ENCODE data around the gene WDR64.
"Not testable (repeated sequence)": the region's sequence is repeated elsewhere in the genome, so short reads cannot be mapped to it uniquely, and the experiment has no call there.

Gene WDR64

GRCh38 chr1:241703739-241704138, 51.7 kb downstream of the WDR64 start:
- DNase-seq = not testable (repeated sequence)

DNA sequence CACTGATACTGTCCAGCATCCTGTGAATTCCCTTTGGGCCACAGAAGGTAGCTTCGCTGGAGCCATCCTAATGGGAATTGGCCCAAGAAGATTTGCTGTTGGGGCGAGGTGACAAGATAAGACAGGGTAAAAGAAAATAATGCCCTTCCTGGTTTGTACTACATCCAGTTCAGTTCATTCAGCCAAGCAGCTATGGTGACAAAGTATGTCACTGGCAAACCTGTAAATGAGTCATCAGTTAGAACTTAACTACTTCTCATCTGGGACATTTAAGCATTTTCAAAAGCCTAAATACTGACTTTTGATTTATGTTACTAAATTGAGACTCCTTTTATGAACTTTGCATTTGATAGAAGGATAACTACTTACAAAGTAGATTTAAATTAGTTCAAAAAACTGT, 54.2 kb downstream of the WDR64 start:
- no peak for DNase-seq

GRCh38 chr1:241706967-241707366, 54.9 kb downstream of the WDR64 start:
- DNase-seq = no peak

GRCh38 chr1:241707442-241707841, 55.4 kb downstream of the WDR64 start:
- DNase-seq = no peak

DNA sequence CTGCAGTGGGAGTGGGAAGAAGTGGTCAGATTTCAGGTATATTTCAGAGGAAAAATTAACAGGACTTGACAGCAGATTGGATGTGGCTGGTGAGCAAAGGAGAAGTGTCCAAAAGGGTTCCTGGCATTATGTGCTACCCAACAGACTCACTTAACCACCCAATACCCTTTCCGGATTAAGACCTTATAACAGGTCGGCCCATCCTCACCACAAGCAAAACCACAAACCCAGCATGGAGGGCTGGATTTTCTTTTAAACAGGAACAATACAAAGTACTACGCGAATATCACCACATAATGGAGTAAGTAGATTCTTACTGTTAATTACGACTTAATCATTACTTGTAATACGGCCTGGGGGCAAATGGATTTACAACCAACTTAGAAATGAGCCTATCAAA, 59.2 kb downstream of the WDR64 start:
- no peak for DNase-seq

- DNase-seq = no peak
These were observed 61.2 kb downstream of the WDR64 start for GRCh38 chr1:241713316-241713715.

- no peak for DNase-seq
These were observed 62.5 kb downstream of the WDR64 start for GRCh38 chr1:241714321-241715218.

- no peak for DNase-seq
These were observed 63.4 kb downstream of the WDR64 start for GRCh38 chr1:241715435-241715834.

DNA sequence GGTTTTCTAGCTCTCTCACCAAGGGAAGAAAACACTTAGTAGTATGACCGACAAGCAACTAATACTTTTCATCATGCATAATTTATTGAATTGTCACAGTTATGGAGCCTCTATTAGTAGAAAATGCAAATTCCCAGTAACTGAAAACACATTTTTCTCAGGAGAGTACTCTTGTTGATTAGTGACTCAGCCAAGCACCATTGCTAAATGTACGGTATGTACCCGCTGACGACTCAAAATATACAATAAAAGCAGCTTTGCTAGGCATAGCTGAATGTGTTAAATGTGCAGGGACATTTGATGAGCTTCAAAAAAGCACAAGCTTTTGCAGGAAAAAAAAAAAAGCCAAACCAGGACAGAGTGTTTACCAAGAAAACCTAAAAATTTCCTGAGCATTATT, 63.9 kb downstream of the WDR64 start:
- no peak for DNase-seq

DNA sequence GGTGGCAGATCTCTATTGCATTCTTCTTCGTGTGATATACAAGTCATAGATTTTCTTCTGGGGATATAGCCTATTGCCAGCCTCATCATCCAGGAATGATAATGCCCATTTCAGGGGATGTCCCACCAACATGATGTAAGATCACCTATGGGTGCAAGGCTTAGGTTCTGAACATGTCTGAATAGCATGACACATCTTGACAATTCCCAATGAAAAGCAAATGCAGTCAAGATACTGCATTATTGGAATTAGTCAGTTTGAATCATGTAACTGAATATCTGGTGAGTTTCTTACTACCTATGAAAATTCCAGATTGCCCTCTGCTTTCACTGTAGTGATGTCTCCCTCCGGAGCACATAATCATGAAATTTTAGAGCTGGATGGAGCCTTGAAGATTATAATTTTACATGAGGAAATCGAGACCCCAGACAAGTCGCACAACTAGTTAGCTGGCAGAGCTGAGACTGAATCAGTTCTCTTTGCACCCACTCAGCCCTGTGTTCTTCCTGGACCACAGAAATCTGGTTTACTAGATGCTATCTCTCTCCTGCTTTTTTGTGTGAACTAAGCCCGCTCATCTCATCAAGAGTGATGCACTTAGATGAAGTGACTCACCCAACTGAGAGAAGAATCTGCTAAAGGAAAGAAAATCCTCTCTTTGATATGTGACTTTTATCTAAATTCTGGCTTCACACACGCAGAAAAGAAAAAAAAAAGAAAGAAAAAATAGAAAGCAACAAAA, 65.0 kb downstream of the WDR64 start:
- DNase-seq = no peak

- peak; percentile 71 for DNase-seq
These were observed 65.9 kb downstream of the WDR64 start for GRCh38 chr1:241717975-241718374.

GRCh38 chr1:241721011-241721410, 68.9 kb downstream of the WDR64 start:
- no peak for DNase-seq

- DNase-seq = no peak
These were observed 70.9 kb downstream of the WDR64 start for GRCh38 chr1:241722947-241723346.

DNA sequence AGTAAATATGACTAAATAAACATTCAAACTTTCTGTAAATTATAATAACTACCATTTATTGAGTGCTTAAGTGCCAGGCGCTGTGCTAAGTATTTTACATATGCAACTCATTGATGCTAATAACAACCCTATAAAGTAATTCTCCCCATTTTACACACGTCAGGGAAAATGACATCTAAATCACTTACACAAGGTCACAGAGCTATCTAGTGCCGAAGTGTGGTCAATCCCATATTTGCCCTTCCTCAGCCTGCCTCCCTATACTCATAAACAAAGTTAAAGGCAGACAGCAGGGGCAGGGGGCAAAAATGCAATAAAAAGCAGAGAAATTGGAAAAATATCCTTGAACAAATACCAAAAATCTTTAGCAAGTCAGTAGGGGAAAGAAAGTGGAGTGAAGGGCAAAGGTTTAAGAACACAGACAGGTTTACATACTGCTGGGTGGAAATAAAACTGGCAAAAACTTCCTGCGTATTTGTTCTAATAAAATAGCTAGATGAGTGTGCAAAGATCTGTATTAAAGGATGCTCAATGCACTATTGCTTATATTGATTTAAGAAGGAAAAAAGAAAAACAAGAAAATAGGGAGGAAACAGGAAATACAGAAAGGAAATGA, 72.8 kb downstream of the WDR64 start:
- DNase-seq = no peak

- DNase-seq = no peak
These were observed 78.0 kb downstream of the WDR64 start for GRCh38 chr1:241730031-241730430.

DNA sequence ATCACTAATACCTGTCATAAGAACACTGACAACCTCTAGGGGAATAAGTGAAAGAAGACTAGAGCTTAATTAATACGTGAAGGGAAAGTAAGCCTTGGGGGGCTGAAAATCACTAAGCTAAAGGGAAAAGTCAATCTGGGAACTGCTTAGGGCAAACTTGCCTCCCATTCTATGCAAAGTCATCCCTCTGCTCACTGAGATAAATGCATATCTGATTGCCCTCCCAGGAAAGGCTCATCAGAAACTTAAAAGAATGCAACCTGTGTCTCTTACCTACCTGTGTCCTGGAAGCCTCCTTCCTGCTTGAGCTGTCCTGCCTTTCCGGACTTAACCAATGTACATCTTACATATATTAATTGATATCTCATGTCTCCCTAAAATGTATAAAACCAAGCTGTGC, 81.8 kb downstream of the WDR64 start:
- no peak for DNase-seq

DNA sequence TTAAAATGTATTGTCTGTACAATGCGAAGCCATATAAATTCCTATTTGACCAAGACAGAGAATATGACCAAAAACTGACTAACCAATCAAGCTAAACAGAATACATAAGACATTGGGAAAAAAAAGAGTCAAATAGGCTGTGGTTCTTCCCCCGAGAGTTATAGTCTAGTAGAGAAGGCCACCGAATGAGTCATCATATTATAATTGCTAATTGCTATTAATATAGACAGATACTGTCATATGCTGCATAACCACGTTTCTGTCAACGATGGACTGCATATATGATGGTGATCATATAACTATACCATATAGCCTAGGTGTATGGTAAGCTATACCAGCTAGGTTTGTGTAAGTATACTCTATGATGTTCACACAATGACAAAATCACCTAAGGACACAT, 82.5 kb downstream of the WDR64 start:
- DNase-seq = no peak

GRCh38 chr1:241735493-241735926, 83.4 kb downstream of the WDR64 start:
- not testable (repeated sequence) for DNase-seq

- DNase-seq = no peak
These were observed 84.3 kb downstream of the WDR64 start for GRCh38 chr1:241736387-241736786.

- no peak for DNase-seq
These were observed 86.4 kb downstream of the WDR64 start for GRCh38 chr1:241738284-241739078.

GRCh38 chr1:241742084-241742483, 90.0 kb downstream of the WDR64 start:
- no peak for DNase-seq

- DNase-seq = no peak
These were observed 92.5 kb downstream of the WDR64 start for GRCh38 chr1:241744591-241744990.

- DNase-seq = no peak
These were observed 95.9 kb downstream of the WDR64 start for GRCh38 chr1:241747992-241748391.
